Ovary (tissue), 3 donors: ENCODE data around the gene FARP1.

Experiments
- CTCF ChIP-seq, 3 donors: fragments of 450-650 bp in 2 of 3; fragments of 200-600 bp in 1 of 3; IDR thresholded peaks; one replicate each; pipeline versions ENCODE4 v1.5.1 to v1.8.0; 2016 to 2022; ENCODE audit warnings: antibody characterized with exemption in 3 of 3, mild to moderate bottlenecking in 1 of 3
- EP300 ChIP-seq: sonication (generic); formaldehyde crosslinking; IDR thresholded peaks from one replicate; pipeline ENCODE4 v1.6.1; 2017; ENCODE audit warnings: antibody characterized with exemption
- POLR2A ChIP-seq: fragments of 450-650 bp; IDR thresholded peaks from one replicate; pipeline ENCODE4 v1.6.1; 2017; ENCODE audit warnings: antibody characterized with exemption, mild to moderate bottlenecking, moderate library complexity
- donor health status: DM: no; HTN: no; CAD: no.

- TF ChIP-seq CTCF (IDR thresholded peaks at IDR 0.05) (no peak), POLR2A (no peak), EP300 (no peak)
Observed at GRCh38 chr13:98308086-98308911, 165.4 kb downstream of the FARP1 start.
